Measurements from ENCODE around the gene UBE2L5. TPM values are rescaled to one million over a fixed set of nuclear protein-coding genes. Genes with fewer than 3 reads are reported as not detected.

The UBE2L5 gene
- total and polyA plus RNA-seq, 2 of the 13 experiments (the other 11 are each of a cell fraction or from before 2014, with no cell fraction given) = 0.13 TPM; not detected in 1

- peaks cover 7 to 60% of the 10 kb centered on the region in 2 experiments for H3K27me3 ChIP-seq (ENCODE audit: control insufficient read depth in 1 of 2, insufficient read depth in 2 of 2, low read length in 2 of 2)
- DNase-seq (ENCODE audit: low spot score) = no peak
- in situ Hi-C loops (cut with HindIII; ENCODE audit: extremely low pct_ligation_motif_present, low pct_unique_long_range_greater_than_20kb) (no loop called here), intact Hi-C loops (cut with micrococcal nuclease; ENCODE audit: unreplicated experiment) (no loop called here)
- no peaks in the 10 kb centered on the region for H4K20me1 ChIP-seq (ENCODE audit: insufficient read depth, low read length)
- peak overlapping the region; percentile 51 for H3K4me2 ChIP-seq (ENCODE audit: low read depth, low read length)
- H3K36me3 ChIP-seq (replicated peaks in 1 of 2; ENCODE audit: control insufficient read depth in 1 of 2, insufficient read depth in 2 of 2, low read length in 2 of 2) = no peaks in the 10 kb centered on the region
- no peaks in the 10 kb centered on the region for H3K9me3 ChIP-seq (ENCODE audit: low read length)
- H3K4me3 ChIP-seq (replicated peaks in 1 of 3; ENCODE audit: insufficient read depth in 1 of 3, low read depth in 2 of 3, low read length in 3 of 3) = peak overlapping the region; percentile 16 to 64 (median 45); a peak in 4 of 6 replicates
- H3K4me1 ChIP-seq (ENCODE audit: insufficient read depth, low read length) = peaks cover 17% of the 10 kb centered on the region
- no peak overlapping the region for H2AFZ ChIP-seq (ENCODE audit: low read length)
- H3K9ac ChIP-seq (ENCODE audit: insufficient read depth, low read depth, low read length) = no peak overlapping the region
- BruUV-seq (replicated peaks) = no TSS peak
- FAIRE-seq = no peak
- ChIA-PET POLR2A (interaction anchor here (1.0 kb wide), 3 partner anchors 26 to 44 kb away, joined by 3 read pairs; partner anchors contain the start of gene HMGB1), CTCF (ENCODE audit: low intra/inter-chr PET ratio, low total read pairs) (no interaction called here)
- WGBS (ENCODE audit: low lambda C conversion rate) = 28% methylated on average over 42 of the region's 53 CpGs
- H3K27ac ChIP-seq (ENCODE audit: extremely low read length, insufficient read depth, low read length) = no peak overlapping the region
- no peaks in the 10 kb centered on the region for H3K79me2 ChIP-seq (ENCODE audit: insufficient read depth, low read length)
- ATAC-seq = peak; percentile 68
- TF ChIP-seq ZNF674 (CRISPR knock-in tag; IDR thresholded peaks at IDR 0.05; ENCODE audit: low read depth) (no peak), ADNP (CRISPR knock-in tag; IDR thresholded peaks at IDR 0.05) (no peak), HNRNPK (IDR thresholded peaks at IDR 0.05; ENCODE audit: low read depth, low read length, poor library complexity, severe bottlenecking) (peak; percentile 90), HNRNPLL (IDR thresholded peaks at IDR 0.05; ENCODE audit: low read depth, low read length, poor library complexity, severe bottlenecking) (peak; percentile 29), SNRNP70 (IDR thresholded peaks at IDR 0.05; ENCODE audit: low read depth, low read length) (no peak), CBX2 (IDR thresholded peaks at IDR 0.05; ENCODE audit: low read depth, low read length) (no peak), CBX2 (CRISPR knock-in tag; IDR thresholded peaks at IDR 0.05; ENCODE audit: low read depth) (0 out of 2 replicates have a peak, but pooled peaks have one; percentile 46), MXI1 (IDR thresholded peaks at IDR 0.05; ENCODE audit: borderline replicate concordance, low read depth, low read length) (no peak), HOXA9 (CRISPR knock-in tag; IDR thresholded peaks at IDR 0.05; ENCODE audit: borderline replicate concordance) (no peak), BRD4 (CRISPR knock-in tag; IDR thresholded peaks at IDR 0.05) (no peak), KLF15 (CRISPR knock-in tag; IDR thresholded peaks at IDR 0.05; ENCODE audit: borderline replicate concordance) (no peak), NR2F1 (CRISPR knock-in tag; IDR thresholded peaks at IDR 0.05) (no peak), ZNF329 (CRISPR knock-in tag; IDR thresholded peaks at IDR 0.05; ENCODE audit: low read depth) (no peak), STAT5B (CRISPR knock-in tag; IDR thresholded peaks at IDR 0.05) (no peak), SIN3A (IDR thresholded peaks at IDR 0.05; ENCODE audit: borderline replicate concordance, low read depth, low read length) (no peak), ZNF546 (CRISPR knock-in tag; conservative IDR thresholded peaks at IDR 0.05) (no peak), GRHL1 (CRISPR knock-in tag; conservative IDR thresholded peaks at IDR 0.05) (no peak), ZNF761 (CRISPR knock-in tag; conservative IDR thresholded peaks at IDR 0.05) (no peak), NR2F2 (IDR thresholded peaks at IDR 0.05; ENCODE audit: borderline replicate concordance, low read depth) (no peak)
- TF ChIP-seq, protein P1, sequence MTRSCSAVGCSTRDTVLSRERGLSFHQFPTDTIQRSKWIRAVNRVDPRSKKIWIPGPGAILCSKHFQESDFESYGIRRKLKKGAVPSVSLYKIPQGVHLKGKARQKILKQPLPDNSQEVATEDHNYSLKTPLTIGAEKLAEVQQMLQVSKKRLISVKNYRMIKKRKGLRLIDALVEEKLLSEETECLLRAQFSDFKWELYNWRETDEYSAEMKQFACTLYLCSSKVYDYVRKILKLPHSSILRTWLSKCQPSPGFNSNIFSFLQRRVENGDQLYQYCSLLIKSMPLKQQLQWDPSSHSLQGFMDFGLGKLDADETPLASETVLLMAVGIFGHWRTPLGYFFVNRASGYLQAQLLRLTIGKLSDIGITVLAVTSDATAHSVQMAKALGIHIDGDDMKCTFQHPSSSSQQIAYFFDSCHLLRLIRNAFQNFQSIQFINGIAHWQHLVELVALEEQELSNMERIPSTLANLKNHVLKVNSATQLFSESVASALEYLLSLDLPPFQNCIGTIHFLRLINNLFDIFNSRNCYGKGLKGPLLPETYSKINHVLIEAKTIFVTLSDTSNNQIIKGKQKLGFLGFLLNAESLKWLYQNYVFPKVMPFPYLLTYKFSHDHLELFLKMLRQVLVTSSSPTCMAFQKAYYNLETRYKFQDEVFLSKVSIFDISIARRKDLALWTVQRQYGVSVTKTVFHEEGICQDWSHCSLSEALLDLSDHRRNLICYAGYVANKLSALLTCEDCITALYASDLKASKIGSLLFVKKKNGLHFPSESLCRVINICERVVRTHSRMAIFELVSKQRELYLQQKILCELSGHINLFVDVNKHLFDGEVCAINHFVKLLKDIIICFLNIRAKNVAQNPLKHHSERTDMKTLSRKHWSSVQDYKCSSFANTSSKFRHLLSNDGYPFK (CRISPR knock-in tag; IDR thresholded peaks at IDR 0.05; ENCODE audit: borderline replicate concordance) = no peak
These were observed 920 bp upstream of the UBE2L5 start for GRCh38 chr13:30421093-30422053.

Data from HepG2 (cell line).